HUDEP-2 (cell line): ENCODE data around the gene IL36A.

Experiments
- DNase-seq, 76 experiments: peaks; one replicate each; lab custom pipeline; 2025; ENCODE audit not compliant: unreplicated experiment in 76 of 76; lab: John Stamatoyannopoulos, UW

The IL36A gene

DNA sequence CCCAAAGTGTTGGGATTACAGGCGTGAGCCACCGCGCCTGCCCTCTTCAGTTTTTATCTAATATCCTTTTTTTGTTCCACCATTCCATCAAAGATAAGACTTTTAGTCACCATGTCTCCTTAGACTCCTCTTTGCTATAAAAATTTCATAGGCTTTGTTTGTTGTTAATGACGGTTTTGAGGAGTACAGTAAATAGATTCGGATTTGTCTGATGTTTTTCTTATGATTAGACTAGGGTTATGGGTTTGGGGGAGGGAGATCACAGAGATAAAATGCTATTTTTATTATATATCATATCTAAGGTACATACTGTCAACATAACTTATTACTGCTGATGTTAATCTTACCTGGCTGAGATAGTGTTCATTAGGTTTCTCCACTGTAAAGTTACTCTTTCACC lies 41.2 kb downstream of the IL36A start:
- DNase-seq: no peak

DNA sequence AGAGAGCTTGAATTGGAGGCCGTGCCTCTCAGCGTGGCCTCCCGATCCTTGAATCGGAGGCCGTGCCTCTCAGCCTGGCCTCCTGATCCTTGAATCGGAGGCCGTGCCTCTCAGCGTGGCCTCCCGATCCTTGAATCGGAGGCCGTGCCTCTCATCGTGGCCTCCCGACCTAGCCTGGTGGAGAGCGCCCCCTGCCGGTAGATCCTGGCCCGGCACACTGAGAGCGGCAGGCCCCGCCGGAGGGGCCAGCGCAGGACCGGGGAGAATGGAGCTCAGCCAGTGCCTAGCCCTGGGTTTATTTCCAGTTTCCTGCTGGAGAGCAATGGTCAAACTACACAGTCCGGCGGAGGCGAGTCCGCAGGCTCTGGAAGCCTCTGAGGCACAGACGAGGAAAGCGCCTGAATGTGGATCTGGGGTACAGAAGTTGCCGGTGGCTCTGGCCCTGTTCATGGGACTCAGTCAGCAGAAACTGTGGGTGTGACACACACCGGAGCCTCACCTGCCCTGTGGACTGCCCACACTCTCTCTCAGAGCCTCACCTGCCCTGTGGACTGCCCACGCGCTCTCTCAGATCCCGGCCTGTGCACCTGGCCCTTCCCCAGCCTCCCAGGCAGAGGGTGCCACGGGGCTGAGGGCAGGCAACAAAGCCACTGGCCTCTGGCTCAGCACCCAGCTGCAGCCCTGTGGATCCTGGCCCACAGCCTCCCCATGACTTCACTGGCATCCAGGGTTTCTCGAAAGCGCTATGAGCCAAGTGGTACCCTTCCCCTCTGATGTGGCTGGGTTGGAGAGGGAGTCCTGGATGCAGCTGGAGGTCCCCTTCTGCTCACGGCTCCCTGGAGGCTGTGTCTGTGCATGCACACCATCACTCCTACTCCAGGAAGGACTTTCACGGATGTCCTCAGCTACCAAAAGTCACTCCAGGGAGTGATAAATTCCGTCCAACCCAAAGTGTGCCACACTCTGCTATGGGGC lies 45.9 kb downstream of the IL36A start:
- DNase-seq: no peak

DNA sequence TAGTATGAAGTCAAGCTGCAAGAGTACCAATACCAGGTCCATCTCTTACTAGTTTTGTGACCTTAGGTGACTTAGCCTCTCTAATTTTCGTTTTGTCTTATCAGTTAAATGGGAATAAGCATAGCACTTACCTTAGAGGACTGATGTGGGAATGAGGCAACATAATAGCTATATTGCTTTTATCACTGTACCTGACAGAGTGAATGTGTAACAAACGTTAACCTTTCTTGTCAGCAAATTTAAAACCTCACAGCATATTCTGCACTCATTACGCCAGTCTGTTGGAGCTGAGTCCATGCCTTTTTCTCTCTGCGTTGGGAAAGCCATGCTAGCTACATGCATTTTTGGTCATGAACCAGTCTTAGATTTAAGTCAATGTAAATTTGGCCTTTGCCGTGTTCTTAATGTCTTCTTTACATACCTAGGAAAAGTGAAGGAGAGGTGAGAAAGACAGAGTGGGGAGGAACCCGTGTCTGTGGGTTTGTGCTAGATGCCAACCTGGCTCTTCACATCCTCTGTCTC lies 47.2 kb downstream of the IL36A start, which contains the start of gene IL36B:
Gene IL36B, minus strand, starts transcription at position 472 of the 522 bp plus-strand sequence.
- DNase-seq: no peak

DNA sequence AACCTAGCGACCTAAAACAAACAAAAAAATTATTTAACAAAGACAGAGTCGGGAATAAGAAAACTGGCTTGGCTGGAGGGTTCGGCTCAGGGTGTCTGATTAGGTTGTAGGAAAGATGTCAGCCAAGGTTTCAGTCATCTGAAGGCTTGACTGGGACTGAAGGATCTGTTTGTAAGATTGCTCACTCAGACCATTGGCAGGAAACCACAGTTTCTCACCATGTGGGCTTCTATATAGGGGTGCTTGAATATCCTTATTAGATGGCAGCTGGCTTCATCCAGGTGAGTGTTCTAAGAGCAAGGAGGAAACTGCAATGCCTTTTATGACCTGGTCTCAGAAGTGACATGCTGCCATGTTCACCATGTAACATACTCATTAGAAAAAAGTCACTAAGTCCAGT lies 48.4 kb downstream of the IL36A start:
- DNase-seq: no peak

DNA sequence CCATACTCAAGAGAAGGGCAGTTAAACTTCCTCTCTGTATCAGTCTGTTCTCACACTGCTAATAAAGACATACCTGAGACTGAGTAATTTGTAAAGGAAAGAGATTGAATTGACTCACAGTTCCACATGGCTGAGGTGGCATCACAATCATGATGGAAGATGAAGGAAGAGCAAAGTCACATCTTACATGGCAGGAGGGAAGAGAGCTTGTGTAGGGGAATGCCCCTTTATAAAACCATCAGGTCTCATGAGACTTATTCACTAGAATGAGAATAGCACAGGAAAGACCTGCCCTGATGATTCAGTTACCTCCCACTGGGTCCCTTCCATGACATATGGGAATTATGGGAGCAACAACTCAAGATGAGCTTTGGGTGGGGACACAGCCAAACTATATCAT lies 48.8 kb downstream of the IL36A start:
- no peak for DNase-seq

DNA sequence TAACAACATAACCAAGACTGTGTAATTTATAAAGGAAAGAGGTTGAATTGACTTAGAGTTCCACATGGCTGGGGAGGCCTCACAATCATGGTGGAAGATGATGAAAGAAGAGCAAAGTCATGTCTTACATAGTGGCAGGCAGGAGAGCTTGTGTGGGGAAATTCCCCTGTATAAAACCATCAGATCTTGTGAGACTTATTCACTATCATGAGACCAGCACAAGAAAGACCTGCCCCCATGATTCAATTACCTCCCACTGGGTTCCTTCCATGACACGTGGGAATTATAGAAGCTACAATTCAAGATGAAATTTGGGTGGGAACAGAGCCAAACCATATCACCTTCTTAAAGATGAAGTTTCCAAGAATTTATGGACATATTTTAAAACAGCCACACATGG lies 51.3 kb downstream of the IL36A start:
- DNase-seq: no peak

DNA sequence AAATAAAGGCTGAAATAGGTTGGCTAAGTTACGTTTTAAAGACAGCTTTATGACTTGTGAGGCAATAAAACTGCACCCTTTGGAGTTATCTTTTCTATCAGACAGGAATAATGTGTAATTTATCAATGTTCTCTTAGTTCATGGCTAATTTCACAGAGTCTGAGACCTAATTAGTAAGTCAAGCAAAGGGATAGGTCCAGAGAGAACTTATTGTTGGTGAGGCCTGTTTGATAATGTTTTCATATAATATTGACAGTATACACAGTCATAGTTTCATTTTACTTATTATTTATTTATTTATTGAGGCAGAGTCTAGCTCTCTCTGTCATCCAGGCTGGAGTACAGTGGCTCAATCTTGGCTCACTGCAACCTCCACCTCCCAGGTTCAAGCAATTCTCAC lies 51.9 kb downstream of the IL36A start:
- no peak for DNase-seq
